ENCODE data around the gene AQP6.

DNA sequence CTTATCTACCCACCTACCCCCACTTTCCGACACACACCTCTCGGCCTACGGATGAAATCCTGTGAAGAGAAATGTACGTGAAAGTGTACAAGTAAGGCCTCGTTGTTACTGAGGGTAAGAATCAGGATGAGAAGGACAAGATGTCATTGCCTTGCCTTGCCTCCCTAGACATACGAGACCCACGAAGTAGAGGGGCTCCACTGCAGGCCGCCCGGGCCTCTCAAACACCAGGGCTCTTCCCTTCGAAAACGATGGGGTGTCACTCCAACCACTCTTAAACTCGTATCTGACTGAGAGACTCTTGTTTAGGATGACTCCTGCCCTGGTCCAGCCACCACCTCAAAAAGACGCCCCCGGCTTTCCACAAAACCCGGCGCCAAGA is 52.0 kb downstream of the AQP6 start:
- TF ChIP-seq YY1 (IDR thresholded peaks at IDR 0.05; ENCODE audit: low read depth) (no peak), TAF1 (IDR thresholded peaks at IDR 0.05; ENCODE audit: low read depth) (no peak), FOXM1 (IDR thresholded peaks at IDR 0.05; ENCODE audit: borderline replicate concordance, low read depth) (no peak), RAD21 (IDR thresholded peaks at IDR 0.05; ENCODE audit: low read depth) (no peak), EP300 (IDR thresholded peaks at IDR 0.05; ENCODE audit: borderline replicate concordance) (no peak), TCF12 (IDR thresholded peaks at IDR 0.05; ENCODE audit: low read depth) (no peak), CREB1 (IDR thresholded peaks at IDR 0.05; ENCODE audit: low read depth) (no peak), CEBPB (IDR thresholded peaks at IDR 0.05) (no peak), EGR1 (IDR thresholded peaks at IDR 0.05) (no peak)
- TF ChIP-seq, protein P1, sequence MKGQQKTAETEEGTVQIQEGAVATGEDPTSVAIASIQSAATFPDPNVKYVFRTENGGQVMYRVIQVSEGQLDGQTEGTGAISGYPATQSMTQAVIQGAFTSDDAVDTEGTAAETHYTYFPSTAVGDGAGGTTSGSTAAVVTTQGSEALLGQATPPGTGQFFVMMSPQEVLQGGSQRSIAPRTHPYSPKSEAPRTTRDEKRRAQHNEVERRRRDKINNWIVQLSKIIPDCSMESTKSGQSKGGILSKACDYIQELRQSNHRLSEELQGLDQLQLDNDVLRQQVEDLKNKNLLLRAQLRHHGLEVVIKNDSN (IDR thresholded peaks at IDR 0.05), result no peak
- TF ChIP-seq, protein P2, sequence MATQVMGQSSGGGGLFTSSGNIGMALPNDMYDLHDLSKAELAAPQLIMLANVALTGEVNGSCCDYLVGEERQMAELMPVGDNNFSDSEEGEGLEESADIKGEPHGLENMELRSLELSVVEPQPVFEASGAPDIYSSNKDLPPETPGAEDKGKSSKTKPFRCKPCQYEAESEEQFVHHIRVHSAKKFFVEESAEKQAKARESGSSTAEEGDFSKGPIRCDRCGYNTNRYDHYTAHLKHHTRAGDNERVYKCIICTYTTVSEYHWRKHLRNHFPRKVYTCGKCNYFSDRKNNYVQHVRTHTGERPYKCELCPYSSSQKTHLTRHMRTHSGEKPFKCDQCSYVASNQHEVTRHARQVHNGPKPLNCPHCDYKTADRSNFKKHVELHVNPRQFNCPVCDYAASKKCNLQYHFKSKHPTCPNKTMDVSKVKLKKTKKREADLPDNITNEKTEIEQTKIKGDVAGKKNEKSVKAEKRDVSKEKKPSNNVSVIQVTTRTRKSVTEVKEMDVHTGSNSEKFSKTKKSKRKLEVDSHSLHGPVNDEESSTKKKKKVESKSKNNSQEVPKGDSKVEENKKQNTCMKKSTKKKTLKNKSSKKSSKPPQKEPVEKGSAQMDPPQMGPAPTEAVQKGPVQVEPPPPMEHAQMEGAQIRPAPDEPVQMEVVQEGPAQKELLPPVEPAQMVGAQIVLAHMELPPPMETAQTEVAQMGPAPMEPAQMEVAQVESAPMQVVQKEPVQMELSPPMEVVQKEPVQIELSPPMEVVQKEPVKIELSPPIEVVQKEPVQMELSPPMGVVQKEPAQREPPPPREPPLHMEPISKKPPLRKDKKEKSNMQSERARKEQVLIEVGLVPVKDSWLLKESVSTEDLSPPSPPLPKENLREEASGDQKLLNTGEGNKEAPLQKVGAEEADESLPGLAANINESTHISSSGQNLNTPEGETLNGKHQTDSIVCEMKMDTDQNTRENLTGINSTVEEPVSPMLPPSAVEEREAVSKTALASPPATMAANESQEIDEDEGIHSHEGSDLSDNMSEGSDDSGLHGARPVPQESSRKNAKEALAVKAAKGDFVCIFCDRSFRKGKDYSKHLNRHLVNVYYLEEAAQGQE (IDR thresholded peaks at IDR 0.05; ENCODE audit: low read depth), result no peak
- TF ChIP-seq, protein P3, sequence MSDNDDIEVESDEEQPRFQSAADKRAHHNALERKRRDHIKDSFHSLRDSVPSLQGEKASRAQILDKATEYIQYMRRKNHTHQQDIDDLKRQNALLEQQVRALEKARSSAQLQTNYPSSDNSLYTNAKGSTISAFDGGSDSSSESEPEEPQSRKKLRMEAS (IDR thresholded peaks at IDR 0.05), result no peak
